ENCODE results near the gene ACTG1. TPM values are rescaled to one million over a fixed set of nuclear protein-coding genes. Genes with fewer than 3 reads are reported as not detected.
A peak's percentile ranks its signal among the peaks of the same experiment; 100 is the strongest.

ACTG1 gene
- total and polyA plus RNA-seq, 2 of the 13 experiments (the other 11 are each of a cell fraction or from before 2014, with no cell fraction given) = 973 to 1,138 TPM

- TF ChIP-seq HDAC2 (CRISPR knock-in tag; IDR thresholded peaks at IDR 0.05) (0 out of 2 replicates have a peak, but pooled peaks have one; percentile 28), ZNF589 (CRISPR knock-in tag; conservative IDR thresholded peaks at IDR 0.05) (no peak), HNF1A (IDR thresholded peaks at IDR 0.05; ENCODE audit: low read depth) (no peak), HNF1A (CRISPR knock-in tag; IDR thresholded peaks at IDR 0.05; ENCODE audit: borderline replicate concordance) (no peak), SNAPC4 (CRISPR knock-in tag; IDR thresholded peaks at IDR 0.05) (no peak), U2AF2 (IDR thresholded peaks at IDR 0.05; ENCODE audit: low read depth, low read length) (no peak), SIN3B (IDR thresholded peaks at IDR 0.05; ENCODE audit: low read length) (no peak), KDM4B (CRISPR knock-in tag; IDR thresholded peaks at IDR 0.05) (no peak), RARG (CRISPR knock-in tag; IDR thresholded peaks at IDR 0.05; ENCODE audit: low read depth) (no peak), ZBTB4 (CRISPR knock-in tag; IDR thresholded peaks at IDR 0.05; ENCODE audit: borderline replicate concordance) (no peak), MATR3 (CRISPR knock-in tag; IDR thresholded peaks at IDR 0.05) (no peak), RCOR2 (CRISPR knock-in tag; IDR thresholded peaks at IDR 0.05) (no peak), ZNF335 (CRISPR knock-in tag; IDR thresholded peaks at IDR 0.05) (no peak), NFYC (CRISPR knock-in tag; IDR thresholded peaks at IDR 0.05) (no peak), ATRX (CRISPR knock-in tag; IDR thresholded peaks at IDR 0.05; ENCODE audit: borderline replicate concordance) (no peak), MAFF (IDR thresholded peaks at IDR 0.05; ENCODE audit: low read depth, low read length) (no peak), ZBTB26 (CRISPR knock-in tag; IDR thresholded peaks at IDR 0.05; ENCODE audit: borderline replicate concordance) (no peak), EZH2 (conservative IDR thresholded peaks at IDR 0.05; ENCODE audit: low read depth, low read length) (no peak)
Measured at GRCh38 chr17:81491181-81491581, 21.4 kb downstream of the ACTG1 start (continued).
